Measurements from ENCODE around the gene DLGAP1.

The DLGAP1 gene

DNA sequence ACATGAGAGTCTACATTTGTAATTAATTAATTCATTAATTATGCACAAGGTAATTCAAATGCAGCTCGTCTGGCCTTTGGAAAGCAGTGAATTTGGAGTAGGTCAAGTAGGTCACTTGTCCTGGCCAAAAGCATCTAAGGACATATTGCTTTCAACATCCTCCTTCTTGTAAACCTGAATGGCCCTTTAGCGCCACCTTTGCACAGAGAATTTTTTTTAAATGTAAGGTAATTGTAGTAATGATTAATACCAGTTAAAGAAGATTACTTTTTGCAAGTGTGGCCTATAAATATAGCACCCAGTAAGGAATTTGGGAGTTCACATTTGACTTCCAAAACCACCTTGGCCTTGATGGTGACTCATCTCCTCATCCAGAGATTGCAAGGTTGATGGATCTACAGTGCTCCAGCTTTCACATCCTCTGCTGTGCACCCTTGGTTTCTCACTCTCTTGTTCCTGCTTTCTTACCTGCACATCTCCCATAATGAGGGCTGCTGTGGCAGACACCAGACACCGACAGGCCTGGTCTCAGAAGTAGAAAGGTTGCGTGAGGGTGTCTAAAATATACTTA, 523.5 kb downstream of the DLGAP1 start:
- H2AK5ac ChIP-seq (ENCODE audit: low read depth, low read length) = no peak overlapping the region
- H4K91ac ChIP-seq (ENCODE audit: low read depth, low read length, poor library complexity) = no peak overlapping the region
- H3K4ac ChIP-seq (ENCODE audit: low read length) = no peak overlapping the region
- H3K27ac ChIP-seq (replicated peaks; ENCODE audit: low read length) = no peak overlapping the region
- no peak overlapping the region for H2BK15ac ChIP-seq (ENCODE audit: low read length)
- H2AFZ ChIP-seq (ENCODE audit: low read length) = no peak overlapping the region
- H3K18ac ChIP-seq (ENCODE audit: low read length) = no peak overlapping the region
- no peak overlapping the region for H4K8ac ChIP-seq (ENCODE audit: low read depth, low read length)
- WGBS, 2 donors (ENCODE audit: extremely low coverage in 2 of 2, insufficient read length in 2 of 2, insufficient replicate concordance in 1 of 2) = no CpG with 5 or more reads among the region's 4 CpGs
- H3K4me1 ChIP-seq (ENCODE audit: control insufficient read depth in 2 of 2, insufficient read depth in 1 of 2, low read depth in 1 of 2, low read length in 2 of 2) = peaks cover 0 to 6% of the 10 kb centered on the region in 2 donors
- H2BK120ac ChIP-seq (ENCODE audit: low read depth, low read length) = no peak overlapping the region
- no peak for DNase-seq (ENCODE audit: low spot score)
- no peaks in the 10 kb centered on the region for H3K79me1 ChIP-seq (ENCODE audit: low read depth, low read length)
- H3K4me3 ChIP-seq (ENCODE audit: low read length in 2 of 2) = no peak overlapping the region
- H3K23ac ChIP-seq (ENCODE audit: low read depth, low read length, poor library complexity) = no peak overlapping the region
- H3K36me3 ChIP-seq (replicated peaks in 1 of 2; ENCODE audit: control insufficient read depth in 2 of 2, insufficient read depth in 2 of 2, low read length in 2 of 2) = no peaks in the 10 kb centered on the region
- no peaks in the 10 kb centered on the region for H3K9me3 ChIP-seq (replicated peaks in 1 of 2; ENCODE audit: control insufficient read depth in 2 of 2, insufficient read depth in 1 of 2, low read depth in 1 of 2, low read length in 2 of 2)
- no peak overlapping the region for H2BK12ac ChIP-seq (ENCODE audit: low read length)
- H3K27me3 ChIP-seq (ENCODE audit: control insufficient read depth in 3 of 3, insufficient read depth in 3 of 3, low read depth in 1 of 3, low read length in 3 of 3) = no peaks in the 10 kb centered on the region
- no peak overlapping the region for H3K9ac ChIP-seq (ENCODE audit: low read depth, low read length, poor library complexity)
- no peak overlapping the region for H2BK5ac ChIP-seq (ENCODE audit: low read length)
- H3K14ac ChIP-seq (ENCODE audit: low read length) = no peak overlapping the region
- no peak overlapping the region for H3K4me2 ChIP-seq (ENCODE audit: insufficient read depth, low read length, poor library complexity, severe bottlenecking)

- no peak overlapping the region for H2BK12ac ChIP-seq (ENCODE audit: low read length)
- no peak overlapping the region for H3K4me2 ChIP-seq (ENCODE audit: insufficient read depth, low read length, poor library complexity, severe bottlenecking)
- no CpG with 5 or more reads among the region's 6 CpGs for WGBS, 2 donors (ENCODE audit: extremely low coverage in 2 of 2, insufficient read length in 2 of 2, insufficient replicate concordance in 1 of 2)
- peak overlapping the region; percentile 9 for H2BK15ac ChIP-seq (ENCODE audit: low read length)
- H3K4me1 ChIP-seq (ENCODE audit: control insufficient read depth in 2 of 2, insufficient read depth in 1 of 2, low read depth in 1 of 2, low read length in 2 of 2) = peaks cover 0 to 6% of the 10 kb centered on the region in 2 donors
- H3K14ac ChIP-seq (ENCODE audit: low read length) = no peak overlapping the region
- no peaks in the 10 kb centered on the region for H3K9me3 ChIP-seq (replicated peaks in 1 of 2; ENCODE audit: control insufficient read depth in 2 of 2, insufficient read depth in 1 of 2, low read depth in 1 of 2, low read length in 2 of 2)
- no peak overlapping the region for H3K27ac ChIP-seq (replicated peaks; ENCODE audit: low read length)
- H3K4me3 ChIP-seq (ENCODE audit: low read length in 2 of 2) = no peak overlapping the region
- no peak overlapping the region for H4K91ac ChIP-seq (ENCODE audit: low read depth, low read length, poor library complexity)
- no peak overlapping the region for H2BK5ac ChIP-seq (ENCODE audit: low read length)
- peak overlapping the region; percentile 17 for H3K18ac ChIP-seq (ENCODE audit: low read length)
- H3K9ac ChIP-seq (ENCODE audit: low read depth, low read length, poor library complexity) = no peak overlapping the region
- H4K8ac ChIP-seq (ENCODE audit: low read depth, low read length) = no peak overlapping the region
- H3K23ac ChIP-seq (ENCODE audit: low read depth, low read length, poor library complexity) = no peak overlapping the region
- H2BK120ac ChIP-seq (ENCODE audit: low read depth, low read length) = no peak overlapping the region
- no peak for DNase-seq (ENCODE audit: low spot score)
- no peak overlapping the region for H3K4ac ChIP-seq (ENCODE audit: low read length)
- peak overlapping the region; percentile 9 for H2AK5ac ChIP-seq (ENCODE audit: low read depth, low read length)
- no peak overlapping the region for H2AFZ ChIP-seq (ENCODE audit: low read length)
- no peaks in the 10 kb centered on the region for H3K79me1 ChIP-seq (ENCODE audit: low read depth, low read length)
- H3K27me3 ChIP-seq (ENCODE audit: control insufficient read depth in 3 of 3, insufficient read depth in 3 of 3, low read depth in 1 of 3, low read length in 3 of 3) = no peaks in the 10 kb centered on the region
- no peaks in the 10 kb centered on the region for H3K36me3 ChIP-seq (replicated peaks in 1 of 2; ENCODE audit: control insufficient read depth in 2 of 2, insufficient read depth in 2 of 2, low read length in 2 of 2)
Measured at GRCh38 chr18:3931013-3931315, 524.1 kb downstream of the DLGAP1 start.

DNA sequence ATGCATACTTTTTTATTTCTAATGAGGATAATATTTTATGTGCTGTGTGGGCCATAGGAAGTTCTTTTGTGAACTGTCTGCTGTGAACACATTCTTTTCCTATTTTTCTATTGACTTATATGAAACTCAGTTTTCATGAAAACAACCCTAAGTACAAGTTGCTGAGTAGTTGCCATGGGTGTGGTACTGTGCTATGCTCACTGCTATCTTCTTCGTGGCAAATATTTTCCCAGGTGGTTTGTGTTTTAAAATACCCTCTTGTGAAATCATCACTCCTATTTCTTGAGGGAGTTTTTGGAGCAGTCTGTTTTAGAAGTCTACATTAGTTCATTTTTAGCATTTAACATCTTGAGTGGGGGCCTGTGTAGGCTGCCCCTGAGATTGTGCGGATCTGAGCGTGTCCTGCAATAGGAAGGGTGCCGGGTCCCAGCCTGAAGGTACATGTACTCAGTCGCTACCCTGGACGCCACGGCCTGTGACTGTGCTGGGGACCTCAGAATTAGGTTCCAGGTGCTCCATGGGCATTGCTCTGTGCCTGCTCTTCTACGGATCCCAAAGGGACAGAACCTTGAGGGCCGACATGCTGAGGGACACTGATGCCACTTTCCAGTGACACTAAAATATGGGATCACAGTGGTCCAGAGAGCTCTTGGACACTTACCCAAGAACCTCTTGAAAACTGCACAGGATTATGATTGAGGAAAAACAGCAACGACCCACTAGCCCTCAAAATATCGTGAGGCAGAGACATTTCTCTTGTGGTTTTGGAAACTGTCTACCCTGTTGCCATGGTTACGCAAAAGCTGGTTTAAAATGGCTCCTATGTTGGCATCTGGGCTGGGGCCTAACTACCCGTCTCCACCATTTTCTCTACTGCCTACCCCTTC, 524.7 kb downstream of the DLGAP1 start:
- Histone ChIP-seq H2BK120ac (ENCODE audit: low read depth, low read length) (no peak overlapping the region), H3K4ac (ENCODE audit: low read length) (no peak overlapping the region), H2BK12ac (ENCODE audit: low read length) (no peak overlapping the region), H2AK5ac (ENCODE audit: low read depth, low read length) (peak overlapping the region; percentile 9), H2BK15ac (ENCODE audit: low read length) (peak overlapping the region; percentile 9), H4K8ac (ENCODE audit: low read depth, low read length) (no peak overlapping the region), H3K4me1 (ENCODE audit: control insufficient read depth in 2 of 2, insufficient read depth in 1 of 2, low read depth in 1 of 2, low read length in 2 of 2) (peaks cover 0 to 6% of the 10 kb centered on the region in 2 donors), H2AFZ (ENCODE audit: low read length) (no peak overlapping the region), H3K4me3 (ENCODE audit: low read length in 2 of 2) (no peak overlapping the region), H3K36me3 (replicated peaks in 1 of 2; ENCODE audit: control insufficient read depth in 2 of 2, insufficient read depth in 2 of 2, low read length in 2 of 2) (no peaks in the 10 kb centered on the region), H3K79me1 (ENCODE audit: low read depth, low read length) (no peaks in the 10 kb centered on the region), H3K18ac (ENCODE audit: low read length) (peak overlapping the region; percentile 77), H3K27ac (replicated peaks; ENCODE audit: low read length) (no peak overlapping the region), H3K14ac (ENCODE audit: low read length) (no peak overlapping the region), H2BK5ac (ENCODE audit: low read length) (no peak overlapping the region), H3K9ac (ENCODE audit: low read depth, low read length, poor library complexity) (no peak overlapping the region), H3K23ac (ENCODE audit: low read depth, low read length, poor library complexity) (no peak overlapping the region), H4K91ac (ENCODE audit: low read depth, low read length, poor library complexity) (no peak overlapping the region), H3K9me3 (replicated peaks in 1 of 2; ENCODE audit: control insufficient read depth in 2 of 2, insufficient read depth in 1 of 2, low read depth in 1 of 2, low read length in 2 of 2) (no peaks in the 10 kb centered on the region), H3K4me2 (ENCODE audit: insufficient read depth, low read length, poor library complexity, severe bottlenecking) (no peak overlapping the region), H3K27me3 (ENCODE audit: control insufficient read depth in 3 of 3, insufficient read depth in 3 of 3, low read depth in 1 of 3, low read length in 3 of 3) (no peaks in the 10 kb centered on the region)
- DNase-seq (ENCODE audit: low spot score) = no peak
- WGBS, 2 donors (ENCODE audit: extremely low coverage in 2 of 2, insufficient read length in 2 of 2, insufficient replicate concordance in 1 of 2) = no CpG with 5 or more reads among the region's 13 CpGs

- H2AK5ac ChIP-seq (ENCODE audit: low read depth, low read length) = no peak overlapping the region
Measured at GRCh38 chr18:3924455-3924854, 530.7 kb downstream of the DLGAP1 start.

More at GRCh38 chr18:3924455-3924854, 530.7 kb downstream of the DLGAP1 start:
- H4K91ac ChIP-seq (ENCODE audit: low read depth, low read length, poor library complexity) = no peak overlapping the region
- no peak overlapping the region for H3K14ac ChIP-seq (ENCODE audit: low read length)
- H3K79me1 ChIP-seq (ENCODE audit: low read depth, low read length) = no peaks in the 10 kb centered on the region
- no peak overlapping the region for H2BK5ac ChIP-seq (ENCODE audit: low read length)
- no CpG with 5 or more reads among the region's 1 CpG for WGBS, 2 donors (ENCODE audit: extremely low coverage in 2 of 2, insufficient read length in 2 of 2, insufficient replicate concordance in 1 of 2)
- H4K8ac ChIP-seq (ENCODE audit: low read depth, low read length) = no peak overlapping the region
- H2BK12ac ChIP-seq (ENCODE audit: low read length) = no peak overlapping the region
- no peak overlapping the region for H3K18ac ChIP-seq (ENCODE audit: low read length)
- H3K9me3 ChIP-seq (replicated peaks in 1 of 2; ENCODE audit: control insufficient read depth in 2 of 2, insufficient read depth in 1 of 2, low read depth in 1 of 2, low read length in 2 of 2) = no peaks in the 10 kb centered on the region
- no peaks in the 10 kb centered on the region for H3K27me3 ChIP-seq (ENCODE audit: control insufficient read depth in 3 of 3, insufficient read depth in 3 of 3, low read depth in 1 of 3, low read length in 3 of 3)
- no peak overlapping the region for H2BK120ac ChIP-seq (ENCODE audit: low read depth, low read length)
- H3K9ac ChIP-seq (ENCODE audit: low read depth, low read length, poor library complexity) = no peak overlapping the region
- no peaks in the 10 kb centered on the region for H3K36me3 ChIP-seq (replicated peaks in 1 of 2; ENCODE audit: control insufficient read depth in 2 of 2, insufficient read depth in 2 of 2, low read length in 2 of 2)
- no peak overlapping the region for H3K4me3 ChIP-seq (ENCODE audit: low read length in 2 of 2)
- H3K23ac ChIP-seq (ENCODE audit: low read depth, low read length, poor library complexity) = no peak overlapping the region
- no peak overlapping the region for H2AFZ ChIP-seq (ENCODE audit: low read length)
- no peak overlapping the region for H2BK15ac ChIP-seq (ENCODE audit: low read length)
- no peak for DNase-seq (ENCODE audit: low spot score)
- no peak overlapping the region for H3K27ac ChIP-seq (replicated peaks; ENCODE audit: low read length)
- H3K4me2 ChIP-seq (ENCODE audit: insufficient read depth, low read length, poor library complexity, severe bottlenecking) = no peak overlapping the region
- peaks cover 0 to 1% of the 10 kb centered on the region in 2 donors for H3K4me1 ChIP-seq (ENCODE audit: control insufficient read depth in 2 of 2, insufficient read depth in 1 of 2, low read depth in 1 of 2, low read length in 2 of 2)
- H3K4ac ChIP-seq (ENCODE audit: low read length) = no peak overlapping the region

All from neuronal stem cell (in vitro differentiated cells).